Upper lobe of right lung (tissue), 1 donor: ENCODE measurements around the gene RDX. TPM values are rescaled to one million over a fixed set of nuclear protein-coding genes. Genes with fewer than 3 reads are reported as not detected.

Experiments
- ATAC-seq: fragments of 200-7000 bp; cut with Tn5 transposase; one replicate; pipeline ENCODE4 v1.9.1; 2020; ENCODE audit warnings: mild to moderate bottlenecking, moderate library complexity
- DNase-seq: peaks from one replicate; pipeline ENCODE4 v3.0.0-alpha.2; 2020
- H3K27ac ChIP-seq: fragments of 200-600 bp; one replicate; pipeline ENCODE4 v1.8.0; 2022
- H3K27me3 ChIP-seq: fragments of 200-600 bp; one replicate; pipeline ENCODE4 v1.8.0; 2022; ENCODE audit warnings: mild to moderate bottlenecking
- H3K36me3 ChIP-seq: fragments of 200-600 bp; one replicate; pipeline ENCODE4 v1.8.0; 2022
- H3K4me1 ChIP-seq: fragments of 200-600 bp; one replicate; pipeline ENCODE4 v1.8.0; 2022
- H3K4me3 ChIP-seq: fragments of 200-600 bp; one replicate; pipeline ENCODE4 v1.8.0; 2022; ENCODE audit warnings: mild to moderate bottlenecking
- H3K9me3 ChIP-seq: fragments of 200-600 bp; one replicate; pipeline ENCODE4 v1.8.0; 2022
- intact Hi-C: fragments of 100-400 bp; cut with DNase I; formaldehyde crosslinking; loops from one replicate; pipeline ENCODE4 v1.11.0; 2022
- total RNA-seq: library from RNA; stranded (reverse); fragmentation: NEBNext Ultra II Directional; extraction: Animal tissue kit (Norgen Biotek cat#: 25700); gene quantifications from one replicate; pipeline ENCODE4 v1.2.1, GENCODE V29; 2021
- TF ChIP-seq, protein P1 (sequence below): fragments of 200-600 bp; IDR thresholded peaks from one replicate; pipeline ENCODE4 v1.8.0; 2022; ENCODE audit warnings: antibody characterized with exemption
- donor health status: DM: no; HTN: yes; CAD: no; lungs with severe emphysema.

The RDX gene
- total RNA-seq, 1 donor from 2014 or later, result 146 TPM

DNA sequence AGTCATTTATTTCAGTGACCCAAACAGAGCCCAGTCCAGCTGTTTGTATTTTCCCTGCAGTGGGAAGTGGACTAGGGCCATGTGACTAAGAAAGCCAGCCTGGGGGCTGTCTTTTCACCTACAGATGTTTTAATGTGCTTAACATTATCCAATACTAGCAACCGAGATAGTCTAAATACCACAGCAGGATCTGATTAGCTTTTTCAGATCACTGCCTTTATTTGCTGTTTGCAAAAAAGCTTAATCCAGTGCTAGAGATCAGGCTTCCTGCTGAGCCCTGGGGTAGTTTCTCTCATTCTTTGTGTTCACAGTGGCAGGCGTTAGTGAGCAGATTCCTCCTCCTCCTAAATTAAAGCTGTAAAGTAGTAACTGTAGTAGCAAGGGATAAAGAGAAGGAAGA is 168.3 kb downstream of the RDX start:
- TF ChIP-seq, protein P1, sequence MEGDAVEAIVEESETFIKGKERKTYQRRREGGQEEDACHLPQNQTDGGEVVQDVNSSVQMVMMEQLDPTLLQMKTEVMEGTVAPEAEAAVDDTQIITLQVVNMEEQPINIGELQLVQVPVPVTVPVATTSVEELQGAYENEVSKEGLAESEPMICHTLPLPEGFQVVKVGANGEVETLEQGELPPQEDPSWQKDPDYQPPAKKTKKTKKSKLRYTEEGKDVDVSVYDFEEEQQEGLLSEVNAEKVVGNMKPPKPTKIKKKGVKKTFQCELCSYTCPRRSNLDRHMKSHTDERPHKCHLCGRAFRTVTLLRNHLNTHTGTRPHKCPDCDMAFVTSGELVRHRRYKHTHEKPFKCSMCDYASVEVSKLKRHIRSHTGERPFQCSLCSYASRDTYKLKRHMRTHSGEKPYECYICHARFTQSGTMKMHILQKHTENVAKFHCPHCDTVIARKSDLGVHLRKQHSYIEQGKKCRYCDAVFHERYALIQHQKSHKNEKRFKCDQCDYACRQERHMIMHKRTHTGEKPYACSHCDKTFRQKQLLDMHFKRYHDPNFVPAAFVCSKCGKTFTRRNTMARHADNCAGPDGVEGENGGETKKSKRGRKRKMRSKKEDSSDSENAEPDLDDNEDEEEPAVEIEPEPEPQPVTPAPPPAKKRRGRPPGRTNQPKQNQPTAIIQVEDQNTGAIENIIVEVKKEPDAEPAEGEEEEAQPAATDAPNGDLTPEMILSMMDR, result no peak
- Histone ChIP-seq H3K27ac (no peak overlapping the region), H3K27me3 (no peaks in the 10 kb centered on the region), H3K4me3 (no peak overlapping the region), H3K4me1 (no peaks in the 10 kb centered on the region), H3K36me3 (no peaks in the 10 kb centered on the region), H3K9me3 (no peaks in the 10 kb centered on the region)
- intact Hi-C loops, result no loop called here
- DNase-seq (no peak), ATAC-seq (no peak)

DNA sequence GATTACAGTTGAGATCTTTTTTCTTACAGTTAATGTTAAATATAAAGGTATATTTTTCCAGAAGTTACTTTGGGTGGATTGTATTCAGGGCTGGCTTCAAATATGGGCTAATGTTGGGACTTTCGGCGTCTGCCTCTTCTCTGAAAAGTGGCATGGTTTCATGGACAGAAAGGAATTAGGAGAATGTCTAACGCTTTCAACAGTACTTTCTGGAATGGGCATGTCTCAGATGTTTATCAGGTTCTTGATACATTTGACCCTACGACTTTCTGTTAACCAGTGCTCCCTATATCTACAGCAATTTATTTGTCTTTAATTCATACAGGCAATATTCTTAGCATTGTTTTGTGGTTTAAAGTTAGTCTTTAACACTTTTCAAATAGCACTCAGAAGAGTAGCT is 169.5 kb downstream of the RDX start:
- intact Hi-C loops, result no loop called here
- Histone ChIP-seq H3K4me3 (no peak overlapping the region), H3K27ac (no peak overlapping the region), H3K36me3 (no peaks in the 10 kb centered on the region), H3K9me3 (no peaks in the 10 kb centered on the region), H3K27me3 (no peaks in the 10 kb centered on the region), H3K4me1 (no peaks in the 10 kb centered on the region)
- TF ChIP-seq, protein P1, result no peak
- ATAC-seq, result peak; percentile 22
- no peak for DNase-seq

DNA sequence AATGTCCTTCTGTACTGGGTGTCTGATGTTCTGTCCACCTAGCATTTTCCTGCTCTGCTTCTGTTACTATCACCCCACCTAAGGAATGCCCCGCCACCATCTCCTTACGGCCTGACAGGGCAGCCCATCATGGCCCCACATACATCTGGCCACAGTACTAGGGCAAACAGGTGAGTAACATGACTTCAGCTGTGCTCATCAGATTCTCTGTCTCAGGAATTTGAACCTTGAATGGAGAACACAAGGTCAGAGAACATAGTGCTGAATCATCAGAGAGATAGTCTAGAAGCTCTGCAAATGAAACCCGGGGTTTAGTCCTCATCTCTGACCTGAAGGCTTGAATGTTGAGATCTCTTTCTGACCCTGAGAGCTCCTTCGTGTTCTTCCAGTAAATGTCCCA is 170.8 kb downstream of the RDX start:
- no peak for DNase-seq
- Histone ChIP-seq H3K4me3 (no peak overlapping the region), H3K4me1 (peaks cover 4% of the 10 kb centered on the region), H3K36me3 (no peaks in the 10 kb centered on the region), H3K9me3 (no peaks in the 10 kb centered on the region), H3K27me3 (no peaks in the 10 kb centered on the region), H3K27ac (no peak overlapping the region)
- ATAC-seq, result no peak
- intact Hi-C loops, result no loop called here
- TF ChIP-seq, protein P1, result no peak

Other genes with a start within 250 kb of the RDX start
- 14.8 TPM for gene ZC3H12C, start 203.2 kb downstream of the RDX start, total RNA-seq
- 21.6 TPM for gene FDX1, start 133.3 kb upstream of the RDX start, total RNA-seq